ENCODE data around the gene EIF2A. TPM values are rescaled to one million over a fixed set of nuclear protein-coding genes. Genes with fewer than 3 reads are reported as not detected.
A peak's percentile ranks its signal among the peaks of the same experiment; 100 is the strongest.

Gene EIF2A
- total and polyA plus RNA-seq, 5 experiments from 2014 or later, result 47.7 to 120 (median 67.2) TPM

- Mint-ChIP-seq H3K27ac (peak overlapping the region in 1 of 10 donors; percentile 73), H3K4me1 (peaks cover 0 to 10% (median 3%) of the 10 kb centered on the region in 4 donors), H3K36me3 (peaks cover 12 to 69% (median 13%) of the 10 kb centered on the region in 3 donors), H3K27me3 (no peaks in the 10 kb centered on the region), H3K9me3 (no peaks in the 10 kb centered on the region), H3K4me3 (no peak overlapping the region)
- POLR2A ChIA-PET, result no interaction called here
- DNase-seq, result no peak
- no peak for ATAC-seq
Observed at GRCh38 chr3:150627557-150627956, 81.0 kb downstream of the EIF2A start.

GRCh38 chr3:150631515-150632221 is 85.1 kb downstream of the EIF2A start:
- Mint-ChIP-seq H3K27ac (peak overlapping the region in 7 of 10 donors; percentile 11 to 90 (median 67)), H3K4me1 (peaks cover 17 to 25% (median 24%) of the 10 kb centered on the region in 4 donors), H3K9me3 (no peaks in the 10 kb centered on the region), H3K27me3 (no peaks in the 10 kb centered on the region), H3K4me3 (no peak overlapping the region), H3K36me3 (peaks cover 0 to 42% (median 5%) of the 10 kb centered on the region in 3 donors)
- POLR2A ChIA-PET, result no interaction called here
- ATAC-seq, result no peak
- no peak for DNase-seq

GRCh38 chr3:150635076-150635475 is 88.5 kb downstream of the EIF2A start:
- POLR2A ChIA-PET, result interaction anchor here (0.6 to 1.5 kb wide), 5 partner anchors 32 to 822 kb away, joined by 3 to 6 read pairs (median 4); partner anchors contain the start of genes EIF2A, ERICH6, SELENOT and SERP1
- Mint-ChIP-seq H3K4me3 (peak overlapping the region in 7 of 10 donors; percentile 8 to 64 (median 22)), H3K27ac (peak overlapping the region; percentile 1 to 84 (median 54)), H3K27me3 (no peaks in the 10 kb centered on the region), H3K9me3 (no peaks in the 10 kb centered on the region), H3K36me3 (peaks cover 0 to 16% (median 0%) of the 10 kb centered on the region in 3 donors), H3K4me1 (peaks cover 20 to 28% (median 26%) of the 10 kb centered on the region in 4 donors)
- DNase-seq (no peak), ATAC-seq (peak in 1 of 2 donors; percentile 13)

- DNase-seq (peak in 4 of 10 donors; percentile 11 to 38 (median 24)), ATAC-seq (peak; percentile 77 to 84)
- Mint-ChIP-seq H3K36me3 (peaks cover 0 to 12% (median 0%) of the 10 kb centered on the region in 3 donors), H3K9me3 (no peaks in the 10 kb centered on the region), H3K27me3 (no peaks in the 10 kb centered on the region), H3K4me3 (peak overlapping the region in 7 of 10 donors; percentile 8 to 64 (median 22)), H3K4me1 (peaks cover 18 to 28% (median 26%) of the 10 kb centered on the region in 4 donors), H3K27ac (peak overlapping the region; percentile 1 to 87 (median 58))
- POLR2A ChIA-PET, result interaction anchor here (0.6 to 1.5 kb wide), 5 partner anchors 32 to 822 kb away, joined by 3 to 6 read pairs (median 4); partner anchors contain the start of genes EIF2A, ERICH6, SELENOT and SERP1
Observed at GRCh38 chr3:150635526-150635925, 88.9 kb downstream of the EIF2A start.

Other genes with a start within 250 kb of the EIF2A start
- 10 to 100 TPM; 25.9 to 28.9 TPM for gene TSC22D2, start 138.5 kb upstream of the EIF2A start, total RNA-seq
- 10 to 100 TPM in 1 of 3 donors, 1 to 10 TPM in 2; 6.3 to 11.8 (median 8.0) TPM for gene TSC22D2, start 138.5 kb upstream of the EIF2A start, polyA plus RNA-seq
- 100 to 1,000 TPM; 114 to 118 TPM for gene SERP1, start 291 bp upstream of the EIF2A start, total RNA-seq
- 100 to 1,000 TPM; 121 to 165 (median 144) TPM for gene SERP1, start 291 bp upstream of the EIF2A start, polyA plus RNA-seq
- 10 to 100 TPM; 61.4 to 68.5 TPM for gene SELENOT, start 56.5 kb downstream of the EIF2A start, total RNA-seq
- 100 to 1,000 TPM; 142 to 267 (median 173) TPM for gene SELENOT, start 56.5 kb downstream of the EIF2A start, polyA plus RNA-seq
- gene ERICH6, start 157.1 kb downstream of the EIF2A start, total RNA-seq, result not detected
- gene ERICH6, start 157.1 kb downstream of the EIF2A start, polyA plus RNA-seq, result under 1 TPM; 0.14 to 0.60 (median 0.27) TPM
- 10 to 100 TPM; 16.9 to 18.4 TPM for gene SIAH2, start 216.4 kb downstream of the EIF2A start, total RNA-seq
- 10 to 100 TPM; 10.9 to 20.5 (median 20.3) TPM for gene SIAH2, start 216.4 kb downstream of the EIF2A start, polyA plus RNA-seq